Peyer's patch (tissue), 4 donors: ENCODE data around the gene CNST. TPM values are rescaled to one million over a fixed set of nuclear protein-coding genes. Genes with fewer than 3 reads are reported as not detected.
A peak's percentile ranks its signal among the peaks of the same experiment; 100 is the strongest.
"Not testable (repeated sequence)": the region's sequence is repeated elsewhere in the genome, so short reads cannot be mapped to it uniquely, and the experiment has no call there.

Experiments used
- DNase-seq, 3 donors: peaks; one replicate each; pipeline ENCODE4 v3.0.0-alpha.2; 2017 to 2019
- H3K27ac ChIP-seq, 4 donors: fragments of 200-600 bp; sonication (generic); one replicate each; pipeline ENCODE4 v1.5.1; 2016 to 2019
- H3K27me3 ChIP-seq, 2 donors: fragments of 200-600 bp; sonication (generic); one replicate each; pipeline ENCODE4 v1.5.1; 2019
- H3K36me3 ChIP-seq, 3 donors: fragments of 200-600 bp; sonication (generic); one replicate each; pipeline ENCODE4 v1.5.1; 2016 to 2019
- H3K4me1 ChIP-seq, 4 donors: fragments of 200-600 bp; sonication (generic); one replicate each; pipeline ENCODE4 v1.5.1; 2016 to 2019
- H3K4me3 ChIP-seq, 4 donors: fragments of 200-600 bp; sonication (generic); 1 replicate in 3 of 4; 2 replicates in 1 of 4; pipeline ENCODE4 v1.5.1; 2016 to 2019; ENCODE audit warnings: mild to moderate bottlenecking in 1 of 4
- H3K9me3 ChIP-seq, 4 donors: fragments of 200-600 bp; sonication (generic); one replicate each; pipeline ENCODE4 v1.5.1; 2016 to 2019; ENCODE audit warnings: mild to moderate bottlenecking in 1 of 4
- CTCF ChIP-seq, 6 experiments: fragments of 450-650 bp in 4 of 6; fragments of 200-600 bp in 2 of 6; sonication (generic) in 1 of 6; IDR thresholded peaks; one replicate each; pipeline ENCODE4 v1.5.1; 2017 to 2019; ENCODE audit warnings: antibody characterized with exemption in 6 of 6, mild to moderate bottlenecking in 3 of 6, moderate library complexity in 1 of 6
- POLR2A ChIP-seq, 2 donors: fragments of 450-650 bp; IDR thresholded peaks; one replicate each; pipeline ENCODE4 v1.5.1; 2017; ENCODE audit warnings: antibody characterized with exemption in 2 of 2, mild to moderate bottlenecking in 2 of 2, moderate library complexity in 2 of 2
- total RNA-seq, 4 donors: library from RNA; depleted of rRNA; stranded (reverse); fragments of >200 nt; gene quantifications; one replicate each; pipeline ENCODE4 v1.1.0, GENCODE V29; 2016

Gene CNST
- total RNA-seq, 4 donors from 2014 or later = 62.0 to 75.7 (median 69.8) TPM

- H3K36me3 ChIP-seq = peaks cover 0 to 26% (median 0%) of the 10 kb centered on the region in 3 donors
- DNase-seq = peak in 1 of 3 donors; percentile 71
- H3K9me3 ChIP-seq = no peaks in the 10 kb centered on the region
- no peak for TF ChIP-seq POLR2A (IDR thresholded peaks at IDR 0.05)
- TF ChIP-seq CTCF (IDR thresholded peaks at IDR 0.05) = peak in 1 of 6 experiments; percentile 17
- no peak overlapping the region for H3K4me3 ChIP-seq
- H3K27ac ChIP-seq = peak overlapping the region in 2 of 4 donors; percentile 17 to 76
- H3K4me1 ChIP-seq = peaks cover 0 to 26% (median 0%) of the 10 kb centered on the region in 4 donors
- H3K27me3 ChIP-seq = no peaks in the 10 kb centered on the region
These were observed 31.1 kb downstream of the CNST start for GRCh38 chr1:246597340-246597739.

GRCh38 chr1:246597971-246598370 is 31.7 kb downstream of the CNST start:
- TF ChIP-seq POLR2A (IDR thresholded peaks at IDR 0.05) = no peak
- TF ChIP-seq CTCF (IDR thresholded peaks at IDR 0.05) = no peak
- Histone ChIP-seq H3K36me3 (peaks cover 0 to 26% (median 0%) of the 10 kb centered on the region in 3 donors), H3K27me3 (no peaks in the 10 kb centered on the region), H3K4me1 (peaks cover 0 to 26% (median 0%) of the 10 kb centered on the region in 4 donors), H3K4me3 (no peak overlapping the region), H3K9me3 (no peaks in the 10 kb centered on the region), H3K27ac (peak overlapping the region in 1 of 4 donors; percentile 76)
- no peak for DNase-seq

GRCh38 chr1:246599315-246599714 is 33.1 kb downstream of the CNST start:
- TF ChIP-seq POLR2A (IDR thresholded peaks at IDR 0.05) = no peak
- TF ChIP-seq CTCF (IDR thresholded peaks at IDR 0.05) = no peak
- H3K27ac ChIP-seq = no peak overlapping the region
- peaks cover 0 to 15% (median 0%) of the 10 kb centered on the region in 3 donors for H3K36me3 ChIP-seq
- no peak overlapping the region for H3K4me3 ChIP-seq
- peaks cover 0 to 26% (median 0%) of the 10 kb centered on the region in 4 donors for H3K4me1 ChIP-seq
- H3K27me3 ChIP-seq = no peaks in the 10 kb centered on the region
- DNase-seq = no peak
- H3K9me3 ChIP-seq = no peaks in the 10 kb centered on the region

GRCh38 chr1:246600579-246600978 is 34.3 kb downstream of the CNST start:
- H3K27me3 ChIP-seq = no peaks in the 10 kb centered on the region
- H3K4me1 ChIP-seq = peaks cover 0 to 26% (median 0%) of the 10 kb centered on the region in 4 donors
- H3K36me3 ChIP-seq = peaks cover 0 to 5% (median 0%) of the 10 kb centered on the region in 3 donors
- no peak for TF ChIP-seq POLR2A (IDR thresholded peaks at IDR 0.05)
- no peak for TF ChIP-seq CTCF (IDR thresholded peaks at IDR 0.05)
- no peaks in the 10 kb centered on the region for H3K9me3 ChIP-seq
- no peak for DNase-seq
- no peak overlapping the region for H3K4me3 ChIP-seq
- H3K27ac ChIP-seq = no peak overlapping the region

GRCh38 chr1:246602194-246602593 is 35.9 kb downstream of the CNST start:
- Histone ChIP-seq H3K27me3 (no peaks in the 10 kb centered on the region), H3K27ac (no peak overlapping the region), H3K9me3 (no peaks in the 10 kb centered on the region), H3K4me1 (peaks cover 0 to 12% (median 0%) of the 10 kb centered on the region in 4 donors), H3K36me3 (no peaks in the 10 kb centered on the region), H3K4me3 (no peak overlapping the region)
- TF ChIP-seq POLR2A (IDR thresholded peaks at IDR 0.05) = no peak
- TF ChIP-seq CTCF (IDR thresholded peaks at IDR 0.05) = no peak
- DNase-seq = no peak

- H3K4me3 ChIP-seq, H3K27me3 ChIP-seq, H3K9me3 ChIP-seq, H3K27ac ChIP-seq, DNase-seq, H3K36me3 ChIP-seq: not testable (repeated sequence)
- peaks cover 0 to 12% (median 0%) of the 10 kb centered on the region in 4 donors for H3K4me1 ChIP-seq
These were observed 39.0 kb downstream of the CNST start for GRCh38 chr1:246605231-246605630.
